ENCODE data around the gene CREB3.

The CREB3 gene

DNA sequence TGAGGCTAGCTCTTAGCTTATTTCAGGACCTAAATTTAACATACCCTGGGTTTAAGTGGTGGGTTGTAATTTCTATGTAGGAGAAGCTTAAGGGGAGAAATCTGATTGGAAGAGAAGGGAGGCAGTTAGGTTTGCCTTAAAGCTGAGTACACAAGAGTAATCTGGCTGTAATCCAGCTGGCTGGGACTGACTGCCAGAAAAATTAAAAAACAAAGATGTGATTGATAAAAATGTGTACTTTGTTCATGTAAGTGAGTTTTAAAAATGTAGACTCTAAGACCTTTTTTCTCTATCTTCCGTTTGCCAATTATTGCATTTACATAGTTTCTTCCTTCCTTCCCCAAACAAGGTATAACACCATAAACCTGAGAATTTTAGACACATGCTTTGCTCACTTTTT is 39.1 kb downstream of the CREB3 start:
- H3K79me2 ChIP-seq (ENCODE audit: insufficient read depth, low read depth): 0 out of 2 replicates have a peak, but pooled peaks cover 6% of the 10 kb centered on the region
- no peaks in the 10 kb centered on the region for H3K27me3 ChIP-seq (ENCODE audit: insufficient read depth, low read depth)
- no peaks in the 10 kb centered on the region for H3K36me3 ChIP-seq (ENCODE audit: insufficient read depth)
- H3K4me2 ChIP-seq: no peak overlapping the region
- TF ChIP-seq, protein P1, sequence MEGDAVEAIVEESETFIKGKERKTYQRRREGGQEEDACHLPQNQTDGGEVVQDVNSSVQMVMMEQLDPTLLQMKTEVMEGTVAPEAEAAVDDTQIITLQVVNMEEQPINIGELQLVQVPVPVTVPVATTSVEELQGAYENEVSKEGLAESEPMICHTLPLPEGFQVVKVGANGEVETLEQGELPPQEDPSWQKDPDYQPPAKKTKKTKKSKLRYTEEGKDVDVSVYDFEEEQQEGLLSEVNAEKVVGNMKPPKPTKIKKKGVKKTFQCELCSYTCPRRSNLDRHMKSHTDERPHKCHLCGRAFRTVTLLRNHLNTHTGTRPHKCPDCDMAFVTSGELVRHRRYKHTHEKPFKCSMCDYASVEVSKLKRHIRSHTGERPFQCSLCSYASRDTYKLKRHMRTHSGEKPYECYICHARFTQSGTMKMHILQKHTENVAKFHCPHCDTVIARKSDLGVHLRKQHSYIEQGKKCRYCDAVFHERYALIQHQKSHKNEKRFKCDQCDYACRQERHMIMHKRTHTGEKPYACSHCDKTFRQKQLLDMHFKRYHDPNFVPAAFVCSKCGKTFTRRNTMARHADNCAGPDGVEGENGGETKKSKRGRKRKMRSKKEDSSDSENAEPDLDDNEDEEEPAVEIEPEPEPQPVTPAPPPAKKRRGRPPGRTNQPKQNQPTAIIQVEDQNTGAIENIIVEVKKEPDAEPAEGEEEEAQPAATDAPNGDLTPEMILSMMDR (conservative IDR thresholded peaks at IDR 0.05; ENCODE audit: low read depth, low read length): no peak
- no peaks in the 10 kb centered on the region for H4K20me1 ChIP-seq (ENCODE audit: insufficient read depth)
- no peak overlapping the region for H3K27ac ChIP-seq
- peaks cover 10% of the 10 kb centered on the region for H3K4me1 ChIP-seq (ENCODE audit: low read depth, poor library complexity, severe bottlenecking)
- no peak overlapping the region for H3K4me3 ChIP-seq (IDR thresholded peaks at IDR 0.05; ENCODE audit: insufficient read depth, low read depth, low read length)
- H2AFZ ChIP-seq (ENCODE audit: low read depth): no peak overlapping the region
- H3K9ac ChIP-seq: no peak overlapping the region

DNA sequence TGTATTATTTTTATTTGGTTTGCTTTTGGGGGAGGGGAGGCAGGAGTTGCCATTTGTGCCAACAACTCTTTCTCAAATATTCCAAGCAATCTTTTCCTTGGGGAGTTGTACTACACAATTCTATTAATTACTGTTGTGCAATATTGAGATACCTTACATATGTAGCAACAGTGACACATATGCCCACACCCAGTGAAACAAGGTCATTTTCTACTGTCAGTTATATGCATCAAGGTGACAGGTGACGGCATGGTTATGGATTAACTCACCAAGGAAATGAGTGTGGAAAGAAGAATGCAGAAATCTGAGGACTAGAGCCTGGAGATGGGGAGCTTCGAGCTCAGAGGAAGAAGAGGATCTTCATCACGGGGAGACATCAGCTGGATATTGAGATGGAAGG is 39.5 kb downstream of the CREB3 start:
- no peaks in the 10 kb centered on the region for H3K36me3 ChIP-seq (ENCODE audit: insufficient read depth)
- no peaks in the 10 kb centered on the region for H3K27me3 ChIP-seq (ENCODE audit: insufficient read depth, low read depth)
- no peak overlapping the region for H3K4me3 ChIP-seq (IDR thresholded peaks at IDR 0.05; ENCODE audit: insufficient read depth, low read depth, low read length)
- no peak overlapping the region for H3K27ac ChIP-seq
- 0 out of 2 replicates have a peak, but pooled peaks cover 2% of the 10 kb centered on the region for H3K79me2 ChIP-seq (ENCODE audit: insufficient read depth, low read depth)
- peaks cover 10% of the 10 kb centered on the region for H3K4me1 ChIP-seq (ENCODE audit: low read depth, poor library complexity, severe bottlenecking)
- TF ChIP-seq, protein P1 (conservative IDR thresholded peaks at IDR 0.05; ENCODE audit: low read depth, low read length): no peak
- no peak overlapping the region for H3K4me2 ChIP-seq
- H4K20me1 ChIP-seq (ENCODE audit: insufficient read depth): no peaks in the 10 kb centered on the region
- no peak overlapping the region for H3K9ac ChIP-seq
- H2AFZ ChIP-seq (ENCODE audit: low read depth): no peak overlapping the region

DNA sequence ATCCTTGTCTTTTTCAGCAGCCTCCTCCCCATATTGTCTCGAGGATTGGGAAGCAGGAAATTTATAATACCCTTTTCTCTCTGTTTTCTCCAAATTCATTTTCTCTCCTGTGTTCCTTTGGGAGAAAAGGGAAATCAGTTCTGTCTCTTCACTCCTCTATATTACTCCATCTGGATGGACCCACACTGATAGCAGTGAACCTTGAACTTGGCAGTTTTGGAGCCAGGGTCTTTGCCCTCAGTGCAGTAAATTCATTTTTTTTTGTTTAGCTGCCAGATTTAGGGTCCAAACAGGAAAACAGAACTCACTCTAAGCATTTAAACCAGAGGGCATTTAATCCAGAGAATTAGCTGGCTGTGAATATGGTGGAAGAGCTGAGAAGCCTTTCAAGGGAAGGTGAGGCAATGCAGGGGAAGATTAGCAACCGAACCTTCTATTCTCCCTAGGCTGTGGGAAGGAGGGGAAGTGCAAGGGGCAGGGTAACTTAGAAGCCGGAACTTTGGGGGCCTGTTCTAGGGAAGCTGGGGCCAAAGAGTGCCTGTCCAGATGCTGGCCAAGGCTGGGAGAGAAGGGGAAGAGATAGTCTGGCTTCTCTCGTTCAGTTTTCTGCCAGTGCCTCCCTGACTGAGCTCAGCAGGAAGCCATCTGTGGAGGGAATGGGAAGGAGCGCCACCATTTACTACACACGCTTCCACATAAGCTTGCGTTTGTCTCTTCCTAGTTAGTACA is 42.6 kb downstream of the CREB3 start:
- H3K9ac ChIP-seq: no peak overlapping the region
- H3K79me2 ChIP-seq (ENCODE audit: insufficient read depth, low read depth): no peaks in the 10 kb centered on the region
- H3K36me3 ChIP-seq (ENCODE audit: insufficient read depth): no peaks in the 10 kb centered on the region
- H3K4me3 ChIP-seq (IDR thresholded peaks at IDR 0.05; ENCODE audit: insufficient read depth, low read depth, low read length): no peak overlapping the region
- H3K27me3 ChIP-seq (ENCODE audit: insufficient read depth, low read depth): no peaks in the 10 kb centered on the region
- H2AFZ ChIP-seq (ENCODE audit: low read depth): no peak overlapping the region
- H3K27ac ChIP-seq: no peak overlapping the region
- H3K4me2 ChIP-seq: no peak overlapping the region
- TF ChIP-seq, protein P1 (conservative IDR thresholded peaks at IDR 0.05; ENCODE audit: low read depth, low read length): no peak
- H4K20me1 ChIP-seq (ENCODE audit: insufficient read depth): no peaks in the 10 kb centered on the region
- peaks cover 10% of the 10 kb centered on the region for H3K4me1 ChIP-seq (ENCODE audit: low read depth, poor library complexity, severe bottlenecking)

DNA sequence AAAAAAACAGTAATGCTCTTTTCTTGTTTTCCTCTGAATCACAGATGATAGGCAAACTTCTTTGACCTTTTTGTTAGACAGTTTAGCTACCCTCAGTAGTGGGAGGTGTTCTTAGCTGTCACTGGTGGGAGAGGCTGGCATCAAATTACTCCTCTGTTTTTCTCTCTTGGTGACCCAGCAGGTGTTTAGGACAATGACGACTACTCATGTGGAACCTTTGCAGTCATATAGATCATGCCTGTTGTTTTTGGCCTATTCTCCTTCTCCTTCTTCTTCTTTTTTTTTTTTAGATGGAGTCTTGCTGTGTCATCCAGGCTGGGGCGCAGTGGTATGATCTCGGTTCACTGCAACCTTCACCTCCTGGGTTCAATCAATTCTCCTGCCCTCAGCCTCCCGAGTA is 43.6 kb downstream of the CREB3 start:
- H3K9ac ChIP-seq: no peak overlapping the region
- no peaks in the 10 kb centered on the region for H4K20me1 ChIP-seq (ENCODE audit: insufficient read depth)
- peaks cover 10% of the 10 kb centered on the region for H3K4me1 ChIP-seq (ENCODE audit: low read depth, poor library complexity, severe bottlenecking)
- no peaks in the 10 kb centered on the region for H3K27me3 ChIP-seq (ENCODE audit: insufficient read depth, low read depth)
- H3K4me3 ChIP-seq (IDR thresholded peaks at IDR 0.05; ENCODE audit: insufficient read depth, low read depth, low read length): no peak overlapping the region
- H2AFZ ChIP-seq (ENCODE audit: low read depth): no peak overlapping the region
- no peaks in the 10 kb centered on the region for H3K79me2 ChIP-seq (ENCODE audit: insufficient read depth, low read depth)
- H3K4me2 ChIP-seq: no peak overlapping the region
- no peaks in the 10 kb centered on the region for H3K36me3 ChIP-seq (ENCODE audit: insufficient read depth)
- no peak overlapping the region for H3K27ac ChIP-seq
- TF ChIP-seq, protein P1 (conservative IDR thresholded peaks at IDR 0.05; ENCODE audit: low read depth, low read length): no peak
